Activated T-helper 9 cell treated with anti-CD3 and anti-CD28 coated beads, Interleukin-2, amount 50 U/mL, for 16 hours (primary cell): Measurements from ENCODE around the gene FDXACB1.

Experiments
- DNase-seq: peaks from one replicate; pipeline ENCODE4 v3.0.0-alpha.2; 2020; ENCODE audit warnings: low read depth

The FDXACB1 gene

GRCh38 chr11:111878849-111879636 is at the start of gene FDXACB1, which contains the start of gene CFAP68:
TSS of gene FDXACB1 (minus strand) at chr11:111879165. CDS start at chr11:111879132, 33 bp downstream.
TSS of gene CFAP68 (plus strand) at chr11:111879541. CDS start at chr11:111879561, 20 bp downstream.
- peak; percentile 90 for DNase-seq

- peak; percentile 93 for DNase-seq
Measured at GRCh38 chr11:111926505-111927391, 47.8 kb upstream of the FDXACB1 start.

GRCh38 chr11:111925953-111926352 is 47.0 kb upstream of the FDXACB1 start:
- no peak for DNase-seq

GRCh38 chr11:111923951-111924350 is 45.0 kb upstream of the FDXACB1 start:
- no peak for DNase-seq

GRCh38 chr11:111923351-111923788 is 44.4 kb upstream of the FDXACB1 start:
- DNase-seq = no peak

GRCh38 chr11:111922803-111923202 is 43.8 kb upstream of the FDXACB1 start:
- DNase-seq = no peak

GRCh38 chr11:111921541-111922230 is 42.7 kb upstream of the FDXACB1 start:
- no peak for DNase-seq

- no peak for DNase-seq
Measured at GRCh38 chr11:111920908-111921307, 41.9 kb upstream of the FDXACB1 start.

GRCh38 chr11:111918390-111919256 is 39.7 kb upstream of the FDXACB1 start, which contains the start of gene C11orf52:
TSS of gene C11orf52 (plus strand) at chr11:111918913. CDS start at chr11:111918973, 60 bp downstream.
- no peak for DNase-seq

GRCh38 chr11:111917788-111918187 is 38.8 kb upstream of the FDXACB1 start:
- no peak for DNase-seq

- no peak for DNase-seq
Measured at GRCh38 chr11:111917312-111917711, 38.3 kb upstream of the FDXACB1 start.

- no peak for DNase-seq
Measured at GRCh38 chr11:111916768-111917167, 37.8 kb upstream of the FDXACB1 start.

- no peak for DNase-seq
Measured at GRCh38 chr11:111913997-111914396, 35.0 kb upstream of the FDXACB1 start.

GRCh38 chr11:111913031-111913861 is 34.3 kb upstream of the FDXACB1 start:
- DNase-seq = no peak

GRCh38 chr11:111912535-111912934 is 33.6 kb upstream of the FDXACB1 start, which contains the start of gene HSPB2:
TSS of gene HSPB2 (plus strand) at chr11:111912734. CDS start at chr11:111912830, 96 bp downstream.
- no peak for DNase-seq

- no peak for DNase-seq
Measured at GRCh38 chr11:111911563-111912401, 32.8 kb upstream of the FDXACB1 start, which contains the start of gene CRYAB. TSS of gene CRYAB (minus strand) at chr11:111911770. CDS start at chr11:111911724, 46 bp downstream.

GRCh38 chr11:111910676-111911562 is 32.0 kb upstream of the FDXACB1 start:
- no peak for DNase-seq

- no peak for DNase-seq
Measured at GRCh38 chr11:111909378-111909777, 30.4 kb upstream of the FDXACB1 start.
